ENCODE results near the gene MKKS. TPM values are rescaled to one million over a fixed set of nuclear protein-coding genes. Genes with fewer than 3 reads are reported as not detected.

MKKS gene
- total and polyA plus RNA-seq, 2 experiments from 2014 or later, result 15.0 to 17.4 TPM

- Histone ChIP-seq H3K4me1 (ENCODE audit: insufficient read depth) (no peaks in the 10 kb centered on the region), H4K20me1 (ENCODE audit: insufficient read depth, poor library complexity, severe bottlenecking) (no peaks in the 10 kb centered on the region), H3K27ac (no peak overlapping the region), H3K9me3 (ENCODE audit: low read depth) (no peaks in the 10 kb centered on the region), H3K79me2 (peaks cover 40% of the 10 kb centered on the region), H2AFZ (no peak overlapping the region), H3K9me2 (replicated peaks; ENCODE audit: insufficient read depth) (no peaks in the 10 kb centered on the region), H3K4me2 (no peak overlapping the region), H3K27me3 (no peaks in the 10 kb centered on the region), H3K36me3 (replicated peaks; ENCODE audit: insufficient read depth, low read depth) (no peaks in the 10 kb centered on the region), H3K4me3 (no peak overlapping the region)
- TF ChIP-seq CTCF (IDR thresholded peaks at IDR 0.05; ENCODE audit: poor library complexity) (no peak), EZH2phosphoT487 (IDR thresholded peaks at IDR 0.05; ENCODE audit: low read depth, severe bottlenecking, unreplicated experiment) (no peak), EZH2 (IDR thresholded peaks at IDR 0.05; ENCODE audit: borderline replicate concordance) (no peak)
- DNase-seq (ENCODE audit: low spot score), result no peak
- 78% methylated on average over 2 of the region's 2 CpGs for whole genome bisulfite sequencing (ENCODE audit: low lambda C conversion rate, missing lambda C conversion rate)
Measured at GRCh38 chr20:10443936-10444335, 9.9 kb upstream of the MKKS start.

GRCh38 chr20:10438217-10438616, 4.2 kb upstream of the MKKS start:
- Histone ChIP-seq H3K4me2 (no peak overlapping the region), H3K4me3 (no peak overlapping the region), H3K36me3 (replicated peaks; ENCODE audit: insufficient read depth, low read depth) (no peaks in the 10 kb centered on the region), H2AFZ (no peak overlapping the region), H3K79me2 (peaks cover 56% of the 10 kb centered on the region), H3K27me3 (no peaks in the 10 kb centered on the region), H3K27ac (no peak overlapping the region), H3K9me2 (replicated peaks; ENCODE audit: insufficient read depth) (no peaks in the 10 kb centered on the region), H4K20me1 (ENCODE audit: insufficient read depth, poor library complexity, severe bottlenecking) (no peaks in the 10 kb centered on the region), H3K4me1 (ENCODE audit: insufficient read depth) (peaks cover 6% of the 10 kb centered on the region), H3K9me3 (ENCODE audit: low read depth) (no peaks in the 10 kb centered on the region)
- no peak for TF ChIP-seq CTCF (IDR thresholded peaks at IDR 0.05; ENCODE audit: poor library complexity)
- no peak for DNase-seq (ENCODE audit: low spot score)
- WGBS (ENCODE audit: low lambda C conversion rate, missing lambda C conversion rate), result 91% methylated on average over 4 of the region's 4 CpGs

- H3K27ac ChIP-seq, result no peak overlapping the region
Measured at GRCh38 chr20:10436053-10436699, 2.2 kb upstream of the MKKS start.

More at GRCh38 chr20:10436053-10436699, 2.2 kb upstream of the MKKS start:
- peak overlapping the region; percentile 68 for H2AFZ ChIP-seq
- H3K4me1 ChIP-seq (ENCODE audit: insufficient read depth), result peaks cover 6% of the 10 kb centered on the region
- H3K79me2 ChIP-seq, result peaks cover 68% of the 10 kb centered on the region
- H3K36me3 ChIP-seq (replicated peaks; ENCODE audit: insufficient read depth, low read depth), result no peaks in the 10 kb centered on the region
- H4K20me1 ChIP-seq (ENCODE audit: insufficient read depth, poor library complexity, severe bottlenecking), result no peaks in the 10 kb centered on the region
- 97% methylated on average over 20 of the region's 20 CpGs for WGBS (ENCODE audit: low lambda C conversion rate, missing lambda C conversion rate)
- H3K27me3 ChIP-seq, result no peaks in the 10 kb centered on the region
- peak overlapping the region; percentile 72 for H3K4me2 ChIP-seq
- no peaks in the 10 kb centered on the region for H3K9me3 ChIP-seq (ENCODE audit: low read depth)
- H3K4me3 ChIP-seq, result peak overlapping the region; percentile 34
- no peaks in the 10 kb centered on the region for H3K9me2 ChIP-seq (replicated peaks; ENCODE audit: insufficient read depth)
- no peak for DNase-seq (ENCODE audit: low spot score)
- TF ChIP-seq CTCF (IDR thresholded peaks at IDR 0.05; ENCODE audit: poor library complexity), result no peak
- no peak for TF ChIP-seq EZH2 (IDR thresholded peaks at IDR 0.05; ENCODE audit: borderline replicate concordance)
- TF ChIP-seq EZH2phosphoT487 (IDR thresholded peaks at IDR 0.05; ENCODE audit: low read depth, severe bottlenecking, unreplicated experiment), result no peak

All from hepatocyte (in vitro differentiated cells).